H9 (cell line): ENCODE results near the gene ZMYND8. TPM values are rescaled to one million over a fixed set of nuclear protein-coding genes. Genes with fewer than 3 reads are reported as not detected.

Source experiments
- DNase-seq: peaks from one replicate; pipeline ENCODE4 v3.0.0-alpha.2; 2017
- H2AFZ ChIP-seq: one replicate; pipeline ENCODE4 v1.6.1; 2013; ENCODE audit warnings: mild to moderate bottlenecking, low read length, control low read depth, moderate library complexity
- H2AK5ac ChIP-seq: 2 replicates; pipeline ENCODE4 v1.6.1; 2013; ENCODE audit warnings: low read length, control low read depth, mixed read lengths; ENCODE audit not compliant: insufficient read length
- H2BK120ac ChIP-seq: one replicate; pipeline ENCODE4 v1.6.1; 2013; ENCODE audit warnings: low read depth, mild to moderate bottlenecking, low read length, control low read depth, inconsistent platforms; ENCODE audit not compliant: poor library complexity, severe bottlenecking
- H2BK12ac ChIP-seq: 2 replicates; pipeline ENCODE4 v1.6.1; 2013; ENCODE audit warnings: low read length, control low read depth, mixed read lengths, low read depth; ENCODE audit not compliant: insufficient read length
- H2BK15ac ChIP-seq: 2 replicates; pipeline ENCODE4 v1.6.1; 2013; ENCODE audit warnings: low read depth, low read length, control low read depth
- H2BK20ac ChIP-seq: one replicate; pipeline ENCODE4 v1.6.1; 2013; ENCODE audit warnings: low read depth, mild to moderate bottlenecking, low read length, control low read depth, inconsistent platforms; ENCODE audit not compliant: poor library complexity, severe bottlenecking
- H2BK5ac ChIP-seq: 2 replicates; pipeline ENCODE4 v1.6.1; 2013; ENCODE audit warnings: low read length, control low read depth, mixed read lengths; ENCODE audit not compliant: insufficient read length
- H3K14ac ChIP-seq: 2 replicates; pipeline ENCODE4 v1.6.1; 2013; ENCODE audit warnings: low read length, control low read depth; ENCODE audit not compliant: insufficient read depth
- H3K18ac ChIP-seq: 2 replicates; pipeline ENCODE4 v1.6.1; 2013; ENCODE audit warnings: low read depth, mild to moderate bottlenecking, mixed read lengths, low read length, control low read depth; ENCODE audit not compliant: insufficient read length
- H3K23ac ChIP-seq: 2 replicates; pipeline ENCODE4 v1.6.1; 2013; ENCODE audit warnings: low read length, control low read depth, mixed read lengths, low read depth; ENCODE audit not compliant: insufficient read length
- H3K23me2 ChIP-seq: 2 replicates; pipeline ENCODE4 v1.6.1; 2013; ENCODE audit warnings: low read depth, mild to moderate bottlenecking, mixed read lengths, low read length, control low read depth; ENCODE audit not compliant: insufficient read length, poor library complexity, severe bottlenecking
- H3K27ac ChIP-seq: 2 replicates; pipeline ENCODE4 v1.5.1; 2013; ENCODE audit warnings: low read length, control low read depth, mixed read lengths, low read depth; ENCODE audit not compliant: insufficient read length
- H3K27me3 ChIP-seq: 2 replicates; pipeline ENCODE4 v1.6.1; 2013; ENCODE audit warnings: low read length, control low read depth, inconsistent platforms; ENCODE audit not compliant: insufficient read depth
- H3K4ac ChIP-seq: 2 replicates; pipeline ENCODE4 v1.6.1; 2013; ENCODE audit warnings: low read depth, mild to moderate bottlenecking, control low read depth, inconsistent platforms, low read length, moderate library complexity
- H3K4me1 ChIP-seq: 2 replicates; pipeline ENCODE4 v1.6.1; 2013; ENCODE audit warnings: low read length, control low read depth, inconsistent platforms; ENCODE audit not compliant: insufficient read depth
- H3K4me2 ChIP-seq: 2 replicates; pipeline ENCODE4 v1.6.1; 2013; ENCODE audit warnings: low read length, control low read depth, mixed read lengths; ENCODE audit not compliant: insufficient read length, insufficient read depth
- H3K56ac ChIP-seq: 2 replicates; pipeline ENCODE4 v1.6.1; 2013; ENCODE audit warnings: low read depth, mild to moderate bottlenecking, mixed read lengths, low read length, control low read depth; ENCODE audit not compliant: insufficient read length
- H3K79me1 ChIP-seq: 2 replicates; pipeline ENCODE4 v1.6.1; 2013; ENCODE audit warnings: low read depth, mild to moderate bottlenecking, moderate library complexity, low read length, control low read depth, inconsistent platforms; ENCODE audit not compliant: insufficient read depth, poor library complexity, severe bottlenecking
- H3K79me2 ChIP-seq: 2 replicates; pipeline ENCODE4 v1.6.1; 2013; ENCODE audit warnings: low read length, control low read depth, inconsistent platforms; ENCODE audit not compliant: insufficient read depth
- H3K9ac ChIP-seq: 2 replicates; pipeline ENCODE4 v1.6.1; 2013; ENCODE audit warnings: low read length, control low read depth, mixed read lengths; ENCODE audit not compliant: insufficient read length; ENCODE audit errors: extremely low read depth
- H3K9me3 ChIP-seq: one replicate; pipeline ENCODE4 v1.6.1; 2013; ENCODE audit warnings: low read depth, low read length, inconsistent platforms; ENCODE audit not compliant: control insufficient read depth
- H3T11ph ChIP-seq: one replicate; pipeline ENCODE4 v1.6.1; 2013; ENCODE audit warnings: mild to moderate bottlenecking, low read length, control low read depth, inconsistent platforms
- H4K20me1 ChIP-seq: one replicate; pipeline ENCODE4 v1.6.1; 2013; ENCODE audit not compliant: control insufficient read depth, insufficient read length, insufficient read depth
- H4K5ac ChIP-seq: 2 replicates; pipeline ENCODE4 v1.6.1; 2013; ENCODE audit warnings: low read depth, mild to moderate bottlenecking, mixed read lengths, low read length, control low read depth; ENCODE audit not compliant: insufficient read length
- H4K8ac ChIP-seq: replicated peaks from 2 replicates; pipeline ENCODE4 v1.6.1; 2013; ENCODE audit warnings: low read length, control low read depth, mixed read lengths, low read depth; ENCODE audit not compliant: insufficient read length
- H4K91ac ChIP-seq: 2 replicates; pipeline ENCODE4 v1.6.1; 2013; ENCODE audit warnings: low read depth, mild to moderate bottlenecking, moderate library complexity, mixed read lengths, low read length, control low read depth; ENCODE audit not compliant: insufficient read length
- H3K27ac Mint-ChIP-seq, 3 experiments: 2 replicates in 2 of 3; 3 replicates in 1 of 3; pipeline ENCODE4 v1.8.0; 2020 to 2021; ENCODE audit warnings: mixed read lengths in 3 of 3, mild to moderate bottlenecking in 1 of 3, moderate library complexity in 1 of 3
- H3K27me3 Mint-ChIP-seq: 2 replicates; pipeline ENCODE4 v1.8.0; 2021; ENCODE audit warnings: low read depth, mild to moderate bottlenecking, moderate library complexity, mixed read lengths
- H3K36me3 Mint-ChIP-seq, 3 experiments: 2 replicates in 2 of 3; 3 replicates in 1 of 3; pipeline ENCODE4 v1.8.0; 2020 to 2021; ENCODE audit warnings: low read depth in 3 of 3, mixed read lengths in 3 of 3; ENCODE audit not compliant: insufficient read depth in 1 of 3
- H3K4me1 Mint-ChIP-seq, 2 experiments: 2 replicates each; pipeline ENCODE4 v1.8.0; 2020; ENCODE audit warnings: mixed read lengths in 2 of 2
- H3K4me3 Mint-ChIP-seq, 2 experiments: 2 replicates in 1 of 2; 3 replicates in 1 of 2; pipeline ENCODE4 v1.8.0; 2020 to 2021; ENCODE audit warnings: mild to moderate bottlenecking in 2 of 2, mixed read lengths in 2 of 2, moderate library complexity in 1 of 2
- H3K9me3 Mint-ChIP-seq, 2 experiments: 2 replicates in 1 of 2; 3 replicates in 1 of 2; pipeline ENCODE4 v1.8.0; 2020; ENCODE audit warnings: mild to moderate bottlenecking in 2 of 2, mixed read lengths in 2 of 2, moderate library complexity in 1 of 2
- WGBS: extraction: QIAGEN DNeasy Blood & Tissue Kit; methylation state at CpG from one replicate; pipeline ENCODE4 v1.1.7; 2013; ENCODE audit warnings: missing lambda C conversion rate, low lambda C conversion rate, mixed read lengths; ENCODE audit not compliant: insufficient read length; ENCODE audit errors: extremely low coverage; 5-methylcytosine and 5-hydroxymethylcytosine counted together
- total RNA-seq: library from RNA; stranded (reverse); gene quantifications from 2 replicates; pipeline ENCODE4 v1.2.1, GENCODE V29; 2021
- TF ChIP-seq, protein P1 (sequence below): fragments of 200-600 bp; sonication (generic); conservative IDR thresholded peaks from 3 replicates; pipeline ENCODE4 v1.8.0; 2021; ENCODE audit warnings: antibody characterized with exemption, mild to moderate bottlenecking

The ZMYND8 gene
- total RNA-seq, 1 experiment from 2014 or later, result 158 TPM

DNA sequence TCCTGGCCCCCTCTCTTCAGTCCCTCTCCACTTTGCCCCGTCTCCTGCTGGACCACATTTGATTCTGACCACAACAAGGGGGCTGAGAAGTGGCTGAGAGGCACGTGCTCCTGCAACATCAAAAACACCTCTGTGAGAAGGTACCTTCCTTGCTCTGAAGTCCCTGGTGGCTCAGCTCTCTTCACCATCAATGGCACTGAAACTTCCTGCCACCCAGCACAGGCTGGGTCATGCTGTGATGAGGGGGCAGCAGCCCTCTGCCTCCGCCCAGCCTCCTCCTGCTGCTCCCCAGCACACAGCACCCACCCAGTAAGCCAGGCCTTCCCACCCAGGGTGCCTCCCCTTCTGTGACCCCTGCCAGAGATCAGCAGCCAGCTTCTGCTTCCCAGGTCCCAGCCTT, 10.3 kb downstream of the ZMYND8 start:
- Histone ChIP-seq H2AK5ac (no peak overlapping the region), H3K23ac (no peak overlapping the region), H4K20me1 (no peaks in the 10 kb centered on the region), H2BK15ac (no peak overlapping the region), H3K4me2 (no peak overlapping the region), H4K91ac (no peak overlapping the region), H3K79me1 (peaks cover 8% of the 10 kb centered on the region), H4K5ac (no peak overlapping the region), H3K23me2 (no peaks in the 10 kb centered on the region), H2AFZ (no peak overlapping the region), H3K9me3 (no peaks in the 10 kb centered on the region), H3K27me3 (no peaks in the 10 kb centered on the region), H3K18ac (no peak overlapping the region), H3K14ac (peak overlapping the region; percentile 71; the same call in 1 of the 2 replicates), H3K79me2 (peaks cover 72% of the 10 kb centered on the region; the same call in 1 of the 2 replicates), H3K4me1 (peaks cover 29% of the 10 kb centered on the region), H3K4ac (no peak overlapping the region; the same call in 1 of the 2 replicates), H3T11ph (no peak overlapping the region), H3K56ac (no peak overlapping the region), H2BK12ac (no peak overlapping the region), H3K27ac (no peak overlapping the region), H2BK120ac (no peak overlapping the region), H4K8ac (no peak overlapping the region), H3K9ac (no peak overlapping the region), H2BK5ac (no peak overlapping the region), H2BK20ac (no peak overlapping the region)
- TF ChIP-seq, protein P1, sequence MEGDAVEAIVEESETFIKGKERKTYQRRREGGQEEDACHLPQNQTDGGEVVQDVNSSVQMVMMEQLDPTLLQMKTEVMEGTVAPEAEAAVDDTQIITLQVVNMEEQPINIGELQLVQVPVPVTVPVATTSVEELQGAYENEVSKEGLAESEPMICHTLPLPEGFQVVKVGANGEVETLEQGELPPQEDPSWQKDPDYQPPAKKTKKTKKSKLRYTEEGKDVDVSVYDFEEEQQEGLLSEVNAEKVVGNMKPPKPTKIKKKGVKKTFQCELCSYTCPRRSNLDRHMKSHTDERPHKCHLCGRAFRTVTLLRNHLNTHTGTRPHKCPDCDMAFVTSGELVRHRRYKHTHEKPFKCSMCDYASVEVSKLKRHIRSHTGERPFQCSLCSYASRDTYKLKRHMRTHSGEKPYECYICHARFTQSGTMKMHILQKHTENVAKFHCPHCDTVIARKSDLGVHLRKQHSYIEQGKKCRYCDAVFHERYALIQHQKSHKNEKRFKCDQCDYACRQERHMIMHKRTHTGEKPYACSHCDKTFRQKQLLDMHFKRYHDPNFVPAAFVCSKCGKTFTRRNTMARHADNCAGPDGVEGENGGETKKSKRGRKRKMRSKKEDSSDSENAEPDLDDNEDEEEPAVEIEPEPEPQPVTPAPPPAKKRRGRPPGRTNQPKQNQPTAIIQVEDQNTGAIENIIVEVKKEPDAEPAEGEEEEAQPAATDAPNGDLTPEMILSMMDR, result no peak
- Mint-ChIP-seq H3K27me3 (no peaks in the 10 kb centered on the region), H3K27ac (peak overlapping the region in 1 of 3 experiments; percentile 95; a peak in 4 of 7 replicates), H3K4me1 (peaks cover 8 to 15% of the 10 kb centered on the region in 2 experiments), H3K36me3 (peaks cover 38 to 53% (median 44%) of the 10 kb centered on the region in 3 experiments), H3K9me3 (no peaks in the 10 kb centered on the region), H3K4me3 (peak overlapping the region in 1 of 2 experiments; percentile 50; a peak in 2 of 5 replicates)
- WGBS, result no CpG with 5 or more reads among the region's 3 CpGs
- DNase-seq, result no peak
